GM18858 (cell line): ENCODE data around the gene MBNL1.

ENCODE experiments used
- ATAC-seq: cut with Tn5 transposase; IDR thresholded peaks from one replicate; pipeline ENCODE4 v1.9.1; 2021; ENCODE audit not compliant: unreplicated experiment

MBNL1 gene

GRCh38 chr3:152252755-152253154, 16.0 kb upstream of the MBNL1 start:
- ATAC-seq = no peak

- no peak for ATAC-seq
Observed at GRCh38 chr3:152253514-152253913, 15.2 kb upstream of the MBNL1 start.

- no peak for ATAC-seq
Observed at GRCh38 chr3:152254041-152254440, 14.7 kb upstream of the MBNL1 start.

GRCh38 chr3:152255290-152255689, 13.4 kb upstream of the MBNL1 start:
- ATAC-seq = no peak

DNA sequence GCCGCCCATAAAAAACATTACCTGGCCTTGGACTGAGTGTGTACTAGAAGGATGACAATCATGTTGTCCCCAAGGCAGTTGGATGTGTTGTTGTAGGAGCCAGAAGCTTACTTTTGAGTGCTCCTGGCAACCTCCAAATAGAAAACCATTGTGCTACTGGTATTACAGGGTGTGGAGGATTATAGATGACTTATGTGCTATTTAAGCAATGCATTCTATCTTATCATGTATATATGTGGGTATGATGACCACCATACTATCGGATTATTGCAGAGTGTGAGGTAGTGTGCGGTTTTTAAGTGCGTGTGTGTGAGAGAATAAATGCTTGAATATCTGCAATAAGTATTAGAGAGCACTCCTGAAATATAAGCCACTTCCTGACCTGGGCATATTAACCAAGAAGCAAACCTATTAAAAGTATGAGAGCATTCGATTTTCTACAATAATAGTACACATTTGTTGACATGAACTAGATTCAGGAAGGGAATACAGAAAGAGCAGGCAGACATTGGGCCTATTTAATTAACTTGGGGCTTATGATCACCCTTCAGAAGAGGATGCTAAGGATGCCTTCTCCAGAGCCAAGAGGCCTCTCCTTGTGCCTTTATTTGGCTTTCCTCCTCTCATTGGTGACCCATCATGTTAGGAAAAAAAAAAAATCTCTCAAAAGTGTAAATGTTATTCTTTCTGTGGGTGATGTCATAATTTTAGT, 11.7 kb upstream of the MBNL1 start:
- ATAC-seq = no peak

DNA sequence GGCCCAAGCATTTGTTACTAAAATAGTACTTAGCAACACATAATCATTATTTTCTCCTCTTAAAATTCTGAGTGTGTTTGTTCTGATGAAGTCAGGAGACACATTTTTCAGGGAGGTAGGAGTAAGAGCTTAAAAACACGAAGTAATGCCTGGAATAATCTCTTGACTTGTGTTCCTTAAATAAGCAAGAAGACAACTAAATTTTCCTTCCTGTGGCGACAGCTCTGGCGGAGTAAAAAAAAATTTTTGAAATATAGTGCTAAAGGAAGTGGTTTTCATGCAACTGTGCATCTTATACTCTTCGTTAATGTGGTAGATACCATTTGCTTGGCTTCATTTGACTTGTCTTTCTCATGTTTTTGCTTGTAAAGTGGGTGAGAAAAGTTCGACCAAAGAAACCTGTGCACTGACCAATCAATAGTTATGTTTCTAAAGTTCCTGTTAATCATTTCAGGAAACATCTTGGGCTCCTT, 11.1 kb upstream of the MBNL1 start:
- ATAC-seq = peak; percentile 73

DNA sequence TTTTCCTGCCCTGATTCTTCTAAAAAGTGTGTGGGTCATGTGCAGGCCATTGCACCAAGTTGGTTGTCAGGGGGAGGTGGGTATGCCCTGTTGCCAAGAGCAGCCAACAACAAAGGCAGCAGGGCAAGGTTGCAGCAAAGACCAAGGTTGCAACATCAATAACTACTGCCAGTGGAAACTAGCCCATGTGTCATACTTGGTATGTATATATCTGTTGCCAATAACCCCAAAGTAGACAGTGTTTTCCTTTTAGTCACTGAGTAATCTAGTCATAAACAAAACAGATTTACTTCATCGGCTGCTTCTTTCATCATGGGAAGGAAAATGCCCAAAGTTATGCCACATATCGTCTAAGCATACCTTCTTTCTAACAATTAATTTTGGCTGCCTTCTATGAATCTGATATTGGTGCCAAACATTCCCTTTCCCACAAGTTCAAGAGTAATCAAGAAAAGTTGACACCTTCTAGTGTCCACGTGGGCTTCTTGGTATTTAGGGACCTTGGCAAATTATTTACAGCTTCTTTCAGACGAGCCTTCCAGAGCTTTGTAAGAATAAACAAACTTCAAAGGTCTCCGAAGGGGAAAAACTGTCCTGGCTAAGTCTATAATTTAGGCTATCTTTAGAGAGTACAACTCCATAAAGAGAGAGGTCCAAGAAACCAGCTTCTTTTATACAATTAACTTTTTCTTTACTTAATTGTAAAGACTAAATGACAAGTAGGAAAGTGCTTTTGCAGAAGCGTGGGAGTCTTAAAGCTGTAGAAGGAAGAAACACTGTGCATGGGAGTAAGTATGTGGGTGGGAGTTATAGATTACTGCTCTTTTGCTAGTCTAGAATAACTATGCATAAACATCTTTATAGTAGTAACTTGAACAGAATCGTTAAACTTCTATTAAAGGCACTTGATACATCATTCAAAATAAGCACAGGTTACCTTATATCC, 10.0 kb upstream of the MBNL1 start:
- ATAC-seq = no peak

- ATAC-seq = no peak
Observed at GRCh38 chr3:152259468-152259867, 9.3 kb upstream of the MBNL1 start.

GRCh38 chr3:152260026-152260425, 8.7 kb upstream of the MBNL1 start:
- ATAC-seq = no peak

DNA sequence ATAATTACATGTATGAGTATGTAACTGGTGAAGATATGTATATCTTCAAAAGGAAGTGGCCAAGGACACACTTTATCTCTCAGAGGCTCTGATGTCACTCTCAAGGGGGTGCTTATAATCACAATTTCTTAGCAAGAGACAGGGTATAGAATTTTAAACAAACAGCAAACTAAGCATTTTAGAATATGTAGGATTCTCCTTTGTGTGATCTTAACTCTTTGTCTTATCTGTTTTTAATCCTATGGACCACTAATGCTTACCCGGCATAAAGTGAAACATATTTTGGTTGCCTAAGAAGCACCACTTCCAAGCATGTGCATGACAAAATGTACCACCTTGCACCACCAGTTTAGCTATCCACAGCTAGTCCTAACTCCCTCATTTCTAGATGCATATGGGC, 8.2 kb upstream of the MBNL1 start:
- no peak for ATAC-seq

DNA sequence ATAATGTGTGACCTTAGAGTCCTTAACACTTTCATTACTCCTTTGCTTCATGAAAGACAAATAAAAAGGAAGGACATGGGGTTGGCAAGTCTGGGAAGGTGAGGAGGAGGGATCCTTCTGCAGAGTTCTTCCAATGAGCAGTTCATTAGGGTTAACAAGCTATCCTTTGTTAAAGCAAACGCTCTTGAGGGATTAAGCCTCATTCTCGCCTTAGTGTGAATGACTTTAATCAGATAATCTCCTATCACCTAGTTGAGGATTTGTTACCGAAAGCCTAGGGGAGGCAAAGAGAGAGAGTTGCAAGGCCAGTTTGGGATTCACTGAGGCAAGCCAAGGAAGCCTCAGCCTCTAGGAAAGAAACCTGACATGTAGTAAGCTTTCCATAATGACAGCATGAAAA, 7.4 kb upstream of the MBNL1 start:
- ATAC-seq = no peak

- ATAC-seq = no peak
Observed at GRCh38 chr3:152263711-152264110, 5.0 kb upstream of the MBNL1 start.

- ATAC-seq = no peak
Observed at GRCh38 chr3:152264378-152264777, 4.4 kb upstream of the MBNL1 start.

GRCh38 chr3:152266221-152266995, 2.3 kb upstream of the MBNL1 start:
- ATAC-seq = no peak

- ATAC-seq = no peak
Observed at GRCh38 chr3:152267831-152268554, 736 bp upstream of the MBNL1 start.

- peak; percentile 33 for ATAC-seq
Observed at GRCh38 chr3:152269056-152269830, 514 bp downstream of the MBNL1 start.

DNA sequence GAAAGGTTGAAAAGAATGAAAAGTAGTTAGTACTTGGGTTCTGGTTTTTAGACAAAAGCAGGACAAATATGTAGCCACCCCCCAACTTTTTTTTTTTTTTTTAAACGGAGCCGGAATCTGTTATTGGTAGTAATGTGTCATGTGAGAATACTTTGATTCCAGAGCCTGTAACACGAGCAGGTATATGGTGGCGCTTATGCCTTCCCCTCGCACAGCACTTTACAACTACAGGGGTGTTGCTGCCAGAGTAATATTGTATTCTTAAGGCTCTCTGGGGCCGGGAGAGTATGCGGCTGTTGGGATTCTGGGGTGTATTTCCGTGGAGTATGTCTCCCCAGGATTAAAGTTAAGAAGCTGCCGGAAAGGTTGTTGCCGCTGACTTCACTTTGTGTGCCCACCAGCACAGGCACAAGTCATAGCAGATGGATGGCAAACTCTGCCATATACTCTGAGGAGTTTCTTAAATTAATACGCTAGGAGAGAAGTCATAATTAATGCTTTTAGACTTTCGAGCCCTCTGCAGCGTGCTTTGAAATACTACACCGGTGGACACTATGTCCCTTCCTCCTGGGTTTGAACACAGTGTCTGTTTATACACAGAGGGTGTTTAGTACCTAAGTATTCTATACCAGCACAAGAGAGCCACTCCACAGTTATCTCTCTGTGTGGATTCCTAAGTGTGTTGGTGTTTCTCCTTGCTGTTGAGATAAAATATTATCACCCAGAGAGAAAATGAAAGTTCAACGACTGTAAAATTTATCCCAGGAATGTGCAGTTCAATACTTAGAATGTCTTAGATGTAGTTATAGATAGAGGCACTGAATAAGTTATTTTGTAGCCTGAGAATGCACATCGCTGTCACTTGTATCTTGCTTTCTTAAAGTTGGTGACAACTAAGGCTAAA, 1.4 kb downstream of the MBNL1 start:
- ATAC-seq = no peak

- no peak for ATAC-seq
Observed at GRCh38 chr3:152270937-152271336, 2.2 kb downstream of the MBNL1 start.
